Lung (tissue), 12 donors: Measurements from ENCODE around the gene ZFYVE28. TPM values are rescaled to one million over a fixed set of nuclear protein-coding genes. Genes with fewer than 3 reads are reported as not detected.

Source experiments
- ATAC-seq: fragments of 200-7000 bp; cut with Tn5 transposase; one replicate; pipeline ENCODE4 v1.9.1; 2020; ENCODE audit warnings: moderate number of reproducible peaks; ENCODE audit not compliant: insufficient read depth, low FRiP score
- DNase-seq, 3 donors: peaks; one replicate each; pipeline ENCODE4 v3.0.0-alpha.2; 2013 to 2017
- H3K27ac ChIP-seq, 2 donors: one replicate each; pipeline ENCODE4 v1.5.1; 2013; ENCODE audit warnings: mild to moderate bottlenecking in 2 of 2, moderate library complexity in 2 of 2, control low read depth in 1 of 2, inconsistent platforms in 1 of 2, low read depth in 1 of 2, low read length in 1 of 2
- H3K27me3 ChIP-seq, 3 donors: one replicate each; pipeline ENCODE4 v1.5.1; 2013; ENCODE audit warnings: low read length in 2 of 3; ENCODE audit not compliant: control insufficient read depth in 3 of 3, insufficient read depth in 3 of 3
- H3K36me3 ChIP-seq, 4 donors: one replicate each; pipeline ENCODE4 v1.5.1; 2013; ENCODE audit warnings: low read length in 4 of 4, mild to moderate bottlenecking in 1 of 4, moderate library complexity in 1 of 4; ENCODE audit not compliant: control insufficient read depth in 4 of 4, insufficient read depth in 4 of 4
- H3K4me1 ChIP-seq, 5 donors: one replicate each; pipeline ENCODE4 v1.5.1; 2013; ENCODE audit warnings: low read length in 5 of 5, mild to moderate bottlenecking in 2 of 5, moderate library complexity in 1 of 5; ENCODE audit not compliant: control insufficient read depth in 5 of 5, insufficient read depth in 5 of 5
- H3K4me3 ChIP-seq: one replicate; pipeline ENCODE4 v1.5.1; 2013; ENCODE audit warnings: mild to moderate bottlenecking, control low read depth, moderate library complexity
- H3K9ac ChIP-seq, 2 donors: one replicate each; pipeline ENCODE4 v1.5.1; 2013; ENCODE audit warnings: low read length in 2 of 2, control low read depth in 1 of 2; ENCODE audit not compliant: insufficient read depth in 1 of 2
- H3K9me3 ChIP-seq, 4 donors: one replicate each; pipeline ENCODE4 v1.5.1; 2013; ENCODE audit warnings: low read length in 3 of 4, mild to moderate bottlenecking in 1 of 4, moderate library complexity in 1 of 4; ENCODE audit not compliant: control insufficient read depth in 4 of 4, insufficient read depth in 3 of 4
- WGBS, 2 donors: extraction: QIAGEN DNeasy Blood & Tissue Kit; methylation state at CpG; one replicate each; pipeline ENCODE4 v1.1.7; 2013; 5-methylcytosine and 5-hydroxymethylcytosine counted together
- polyA plus RNA-seq, 2 donors: library from polyadenylated mRNA; stranded (reverse); fragments of 200-250 nt; gene quantifications; one replicate each; pipeline ENCODE4 v1.2.1, GENCODE V29; 2013
- total RNA-seq, 2 donors: library from RNA; depleted of rRNA in 1 of 2; stranded (reverse); fragments of >200 nt in 1 of 2; gene quantifications; one replicate each; pipeline ENCODE4 v1.2.1, GENCODE V29; 2014 to 2021
- TF ChIP-seq, protein P1 (sequence below): IDR thresholded peaks from 2 replicates; pipeline ENCODE4 v1.5.1; 2012; ENCODE audit warnings: mild to moderate bottlenecking; ENCODE audit errors: control extremely low read depth, extremely low read depth
- donor health status: control.
- donor health status: control.
- donor health status: Bipolar disorder and iron deficiency.
- donor health status: healthy.
- donor health status: DM: yes; HTN: yes; CAD: no.

Gene ZFYVE28
- total and polyA plus RNA-seq, 4 donors: 6.8 to 10.3 (median 7.6) TPM

DNA sequence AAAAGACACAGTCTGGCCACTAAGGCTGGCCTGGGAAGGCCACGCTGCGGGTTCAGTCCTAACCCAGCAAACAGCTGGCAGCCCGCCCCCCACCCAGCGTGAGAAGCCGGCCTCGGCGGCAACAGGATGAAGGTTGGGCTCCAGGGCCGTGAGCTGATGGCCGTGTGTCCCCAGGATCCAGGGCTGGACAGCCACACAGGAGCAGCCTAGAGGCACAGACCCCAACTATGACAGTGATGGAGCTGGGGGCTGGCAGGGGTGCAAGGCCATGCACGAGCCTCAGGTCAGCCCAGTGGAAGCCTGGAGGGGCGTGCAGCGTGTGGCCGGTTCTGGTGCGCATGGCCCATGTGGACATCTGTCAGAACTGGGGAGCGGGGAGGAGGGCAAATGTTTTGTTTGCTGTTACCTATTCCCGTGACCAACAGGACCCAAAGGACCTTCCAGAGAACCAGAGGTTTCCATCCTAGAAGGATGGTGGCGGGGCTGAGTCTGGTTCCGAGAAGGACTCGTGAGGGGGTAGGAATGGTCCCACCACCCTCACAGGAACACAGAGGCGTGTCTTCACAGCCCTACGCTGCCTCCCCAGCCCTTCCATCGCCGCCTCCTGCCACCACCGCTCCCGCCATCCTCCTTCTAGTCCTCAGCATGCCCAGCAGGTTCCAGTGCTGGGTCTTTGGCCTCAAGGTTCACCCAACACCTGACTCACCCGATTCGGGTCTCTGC, 46.5 kb downstream of the ZFYVE28 start:
- no peak overlapping the region for H3K27ac ChIP-seq
- WGBS, 2 donors: 82 to 85% methylated on average over 27 of the region's 27 CpGs
- no peaks in the 10 kb centered on the region for H3K36me3 ChIP-seq
- H3K9ac ChIP-seq: no peak overlapping the region
- DNase-seq: no peak
- peaks cover 0 to 4% (median 0%) of the 10 kb centered on the region in 4 donors for H3K9me3 ChIP-seq
- no peaks in the 10 kb centered on the region for H3K4me1 ChIP-seq
- no peak overlapping the region for H3K4me3 ChIP-seq
- peaks cover 0 to 6% (median 0%) of the 10 kb centered on the region in 3 donors for H3K27me3 ChIP-seq
- ATAC-seq: no peak
- TF ChIP-seq, protein P1, sequence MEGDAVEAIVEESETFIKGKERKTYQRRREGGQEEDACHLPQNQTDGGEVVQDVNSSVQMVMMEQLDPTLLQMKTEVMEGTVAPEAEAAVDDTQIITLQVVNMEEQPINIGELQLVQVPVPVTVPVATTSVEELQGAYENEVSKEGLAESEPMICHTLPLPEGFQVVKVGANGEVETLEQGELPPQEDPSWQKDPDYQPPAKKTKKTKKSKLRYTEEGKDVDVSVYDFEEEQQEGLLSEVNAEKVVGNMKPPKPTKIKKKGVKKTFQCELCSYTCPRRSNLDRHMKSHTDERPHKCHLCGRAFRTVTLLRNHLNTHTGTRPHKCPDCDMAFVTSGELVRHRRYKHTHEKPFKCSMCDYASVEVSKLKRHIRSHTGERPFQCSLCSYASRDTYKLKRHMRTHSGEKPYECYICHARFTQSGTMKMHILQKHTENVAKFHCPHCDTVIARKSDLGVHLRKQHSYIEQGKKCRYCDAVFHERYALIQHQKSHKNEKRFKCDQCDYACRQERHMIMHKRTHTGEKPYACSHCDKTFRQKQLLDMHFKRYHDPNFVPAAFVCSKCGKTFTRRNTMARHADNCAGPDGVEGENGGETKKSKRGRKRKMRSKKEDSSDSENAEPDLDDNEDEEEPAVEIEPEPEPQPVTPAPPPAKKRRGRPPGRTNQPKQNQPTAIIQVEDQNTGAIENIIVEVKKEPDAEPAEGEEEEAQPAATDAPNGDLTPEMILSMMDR: no peak

DNA sequence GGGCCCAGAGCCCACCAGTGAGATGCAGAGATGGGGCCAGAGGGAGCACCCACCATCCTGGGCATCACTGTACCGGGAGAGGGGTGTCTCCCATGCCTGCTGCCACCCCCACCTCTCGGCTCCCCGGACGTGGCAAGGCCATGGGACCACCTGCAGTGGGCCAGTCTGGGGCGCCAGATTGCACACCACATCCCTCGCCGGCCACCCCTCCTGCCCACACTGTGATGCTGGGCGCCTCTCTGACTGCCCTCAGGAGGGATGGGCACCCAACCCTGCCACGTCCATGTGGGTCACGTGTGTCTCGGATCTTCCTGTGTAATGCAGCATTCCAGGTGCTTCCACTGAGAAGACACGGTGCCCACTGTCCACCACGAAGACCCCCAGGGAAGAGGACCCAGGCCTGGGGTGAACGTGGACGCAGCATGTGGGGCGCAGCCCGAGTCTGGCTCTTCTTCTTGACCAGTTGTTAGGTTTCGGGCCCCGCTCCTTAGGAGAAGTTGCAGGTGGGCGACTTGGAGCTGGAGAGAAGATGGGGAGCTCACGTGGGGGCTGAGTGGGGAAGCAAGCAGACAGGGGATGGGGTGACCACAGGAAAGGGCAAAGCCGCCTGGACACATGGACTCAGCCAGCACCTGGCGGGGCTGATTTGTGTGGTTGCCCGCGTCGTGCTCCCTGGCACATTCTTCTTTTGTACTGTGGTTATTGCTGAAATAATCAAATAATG, 47.7 kb downstream of the ZFYVE28 start:
- no peak for DNase-seq
- H3K27ac ChIP-seq: no peak overlapping the region
- no peak for ATAC-seq
- H3K9ac ChIP-seq: no peak overlapping the region
- no peaks in the 10 kb centered on the region for H3K4me1 ChIP-seq
- TF ChIP-seq, protein P1: no peak
- no peaks in the 10 kb centered on the region for H3K36me3 ChIP-seq
- 89% methylated on average over 26 of the region's 26 CpGs for WGBS, 2 donors
- peaks cover 0 to 9% (median 0%) of the 10 kb centered on the region in 3 donors for H3K27me3 ChIP-seq
- no peak overlapping the region for H3K4me3 ChIP-seq
- H3K9me3 ChIP-seq: peaks cover 0 to 4% (median 0%) of the 10 kb centered on the region in 4 donors

DNA sequence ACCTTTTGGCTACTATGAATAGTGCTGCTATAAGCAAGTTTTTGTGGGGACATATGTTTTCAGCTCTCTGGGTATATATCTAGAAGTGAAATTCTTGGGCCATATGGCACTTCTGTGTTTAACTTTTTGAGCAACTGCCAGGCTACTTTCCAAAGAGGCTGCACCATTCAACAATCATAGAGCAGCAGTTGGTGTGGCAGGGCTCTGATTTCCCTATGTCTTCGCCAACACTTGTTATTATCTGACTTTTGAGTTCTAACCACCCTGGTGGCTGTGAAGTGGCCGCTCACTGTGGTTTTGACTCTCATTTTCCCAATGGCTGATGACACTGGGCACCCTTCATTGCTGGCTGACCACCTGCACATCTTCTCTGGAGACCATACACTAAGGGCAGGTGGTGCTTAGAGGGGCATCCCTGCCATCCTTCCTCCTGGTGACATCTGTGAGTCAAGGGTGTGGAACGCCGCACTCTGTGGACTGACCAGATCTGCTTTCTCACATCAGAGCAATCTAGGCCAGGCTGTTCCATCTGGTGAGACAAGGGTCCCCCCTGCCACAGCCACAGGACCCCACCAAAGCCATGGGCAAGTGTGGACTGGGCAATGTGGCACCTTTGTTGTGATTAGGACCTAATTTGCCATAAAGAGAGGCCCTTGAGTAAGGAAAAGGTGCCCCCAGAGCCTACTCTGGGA, 49.6 kb downstream of the ZFYVE28 start:
- ATAC-seq: no peak
- Histone ChIP-seq H3K27ac (no peak overlapping the region), H3K4me3 (no peak overlapping the region), H3K4me1 (peaks cover 0 to 10% (median 0%) of the 10 kb centered on the region in 5 donors), H3K9me3 (peaks cover 0 to 4% (median 0%) of the 10 kb centered on the region in 4 donors), H3K27me3 (peaks cover 0 to 2% (median 0%) of the 10 kb centered on the region in 3 donors), H3K9ac (no peak overlapping the region), H3K36me3 (no peaks in the 10 kb centered on the region)
- 95 to 98% methylated on average over 4 of the region's 4 CpGs for WGBS, 2 donors
- TF ChIP-seq, protein P1: no peak
- no peak for DNase-seq
